Measurements from ENCODE around the gene ETV6.

DNA sequence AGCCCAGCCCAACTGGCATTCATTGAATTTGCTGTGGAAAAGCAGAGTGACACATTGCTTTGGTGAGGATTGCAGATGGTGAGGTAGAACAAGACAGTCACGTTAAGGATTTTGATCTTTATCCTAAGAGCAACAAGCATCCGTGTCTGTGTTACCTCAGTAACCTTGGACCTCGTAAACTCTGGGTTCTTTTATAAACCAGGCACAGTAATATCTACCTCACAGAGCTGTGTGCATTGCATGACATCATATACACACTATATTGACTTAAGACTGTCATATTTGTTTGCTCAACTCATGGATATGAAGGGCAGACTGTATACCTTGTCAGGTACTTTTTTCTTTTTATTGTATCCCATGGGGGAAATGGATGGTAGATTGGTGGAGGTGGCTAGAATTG, 156.2 kb downstream of the ETV6 start:
- TF ChIP-seq, protein P1, sequence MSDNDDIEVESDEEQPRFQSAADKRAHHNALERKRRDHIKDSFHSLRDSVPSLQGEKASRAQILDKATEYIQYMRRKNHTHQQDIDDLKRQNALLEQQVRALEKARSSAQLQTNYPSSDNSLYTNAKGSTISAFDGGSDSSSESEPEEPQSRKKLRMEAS (IDR thresholded peaks at IDR 0.05), result no peak
- TF ChIP-seq, protein P2, sequence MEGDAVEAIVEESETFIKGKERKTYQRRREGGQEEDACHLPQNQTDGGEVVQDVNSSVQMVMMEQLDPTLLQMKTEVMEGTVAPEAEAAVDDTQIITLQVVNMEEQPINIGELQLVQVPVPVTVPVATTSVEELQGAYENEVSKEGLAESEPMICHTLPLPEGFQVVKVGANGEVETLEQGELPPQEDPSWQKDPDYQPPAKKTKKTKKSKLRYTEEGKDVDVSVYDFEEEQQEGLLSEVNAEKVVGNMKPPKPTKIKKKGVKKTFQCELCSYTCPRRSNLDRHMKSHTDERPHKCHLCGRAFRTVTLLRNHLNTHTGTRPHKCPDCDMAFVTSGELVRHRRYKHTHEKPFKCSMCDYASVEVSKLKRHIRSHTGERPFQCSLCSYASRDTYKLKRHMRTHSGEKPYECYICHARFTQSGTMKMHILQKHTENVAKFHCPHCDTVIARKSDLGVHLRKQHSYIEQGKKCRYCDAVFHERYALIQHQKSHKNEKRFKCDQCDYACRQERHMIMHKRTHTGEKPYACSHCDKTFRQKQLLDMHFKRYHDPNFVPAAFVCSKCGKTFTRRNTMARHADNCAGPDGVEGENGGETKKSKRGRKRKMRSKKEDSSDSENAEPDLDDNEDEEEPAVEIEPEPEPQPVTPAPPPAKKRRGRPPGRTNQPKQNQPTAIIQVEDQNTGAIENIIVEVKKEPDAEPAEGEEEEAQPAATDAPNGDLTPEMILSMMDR (IDR thresholded peaks at IDR 0.05), result no peak
- TF ChIP-seq BHLHE40 (IDR thresholded peaks at IDR 0.05; ENCODE audit: low read depth, low read length) (no peak), POLR2A (IDR thresholded peaks at IDR 0.05; ENCODE audit: low read length) (no peak)

Data from A549 (cell line).